ENCODE data around the gene CCDC110. TPM values are rescaled to one million over a fixed set of nuclear protein-coding genes. Genes with fewer than 3 reads are reported as not detected.
A peak's percentile ranks its signal among the peaks of the same experiment; 100 is the strongest.

The CCDC110 gene
- total RNA-seq, 3 donors from 2014 or later (not counting 1 experiment from before 2014, with no cell fraction given): not detected

DNA sequence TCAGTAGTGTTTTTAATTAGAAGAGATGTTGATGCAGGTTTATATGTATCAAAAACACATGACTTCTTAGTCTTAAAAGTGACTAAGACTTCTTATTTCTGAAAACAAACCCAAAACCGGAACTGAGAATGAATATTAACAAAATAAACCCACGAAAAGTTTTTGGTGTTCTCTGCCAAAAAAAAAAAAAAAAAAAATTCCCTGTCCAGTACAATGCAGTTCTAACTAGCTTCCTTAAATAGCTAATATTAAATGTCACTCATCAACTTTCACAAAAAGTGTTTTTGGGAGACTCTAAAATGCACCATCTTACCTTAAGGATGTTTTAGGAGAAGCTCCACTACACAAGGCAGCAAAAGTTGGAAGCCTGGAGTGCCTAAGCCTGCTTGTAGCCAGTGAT lies 72.9 kb downstream of the CCDC110 start:
- Histone ChIP-seq H3K36me3 (ENCODE audit: control insufficient read depth, insufficient read depth, low read length) (peaks cover 19% of the 10 kb centered on the region), H3K27me3 (ENCODE audit: control insufficient read depth, insufficient read depth, low read length) (no peaks in the 10 kb centered on the region), H3K4me3 (ENCODE audit: low read length) (no peak overlapping the region), H3K4me1 (ENCODE audit: control insufficient read depth, insufficient read depth, low read length) (peaks cover 7% of the 10 kb centered on the region), H3K27ac (ENCODE audit: low read length) (no peak overlapping the region), H3K9me3 (ENCODE audit: control insufficient read depth, insufficient read depth, low read length) (no peaks in the 10 kb centered on the region)
- no peak for DNase-seq
- no peak for ATAC-seq
- Mint-ChIP-seq H3K36me3 (no peaks in the 10 kb centered on the region), H3K9me3 (no peaks in the 10 kb centered on the region), H3K27ac (no peak overlapping the region), H3K4me1 (peaks cover 25 to 26% of the 10 kb centered on the region in 2 donors), H3K4me3 (no peak overlapping the region), H3K27me3 (ENCODE audit: low read depth in 2 of 2) (no peaks in the 10 kb centered on the region)
- WGBS (ENCODE audit: insufficient coverage): 41% methylated on average over 2 of the region's 2 CpGs
- TF ChIP-seq, protein P1, sequence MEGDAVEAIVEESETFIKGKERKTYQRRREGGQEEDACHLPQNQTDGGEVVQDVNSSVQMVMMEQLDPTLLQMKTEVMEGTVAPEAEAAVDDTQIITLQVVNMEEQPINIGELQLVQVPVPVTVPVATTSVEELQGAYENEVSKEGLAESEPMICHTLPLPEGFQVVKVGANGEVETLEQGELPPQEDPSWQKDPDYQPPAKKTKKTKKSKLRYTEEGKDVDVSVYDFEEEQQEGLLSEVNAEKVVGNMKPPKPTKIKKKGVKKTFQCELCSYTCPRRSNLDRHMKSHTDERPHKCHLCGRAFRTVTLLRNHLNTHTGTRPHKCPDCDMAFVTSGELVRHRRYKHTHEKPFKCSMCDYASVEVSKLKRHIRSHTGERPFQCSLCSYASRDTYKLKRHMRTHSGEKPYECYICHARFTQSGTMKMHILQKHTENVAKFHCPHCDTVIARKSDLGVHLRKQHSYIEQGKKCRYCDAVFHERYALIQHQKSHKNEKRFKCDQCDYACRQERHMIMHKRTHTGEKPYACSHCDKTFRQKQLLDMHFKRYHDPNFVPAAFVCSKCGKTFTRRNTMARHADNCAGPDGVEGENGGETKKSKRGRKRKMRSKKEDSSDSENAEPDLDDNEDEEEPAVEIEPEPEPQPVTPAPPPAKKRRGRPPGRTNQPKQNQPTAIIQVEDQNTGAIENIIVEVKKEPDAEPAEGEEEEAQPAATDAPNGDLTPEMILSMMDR (IDR thresholded peaks at IDR 0.05): no peak
- intact Hi-C loops (cut with micrococcal nuclease): no loop called here

DNA sequence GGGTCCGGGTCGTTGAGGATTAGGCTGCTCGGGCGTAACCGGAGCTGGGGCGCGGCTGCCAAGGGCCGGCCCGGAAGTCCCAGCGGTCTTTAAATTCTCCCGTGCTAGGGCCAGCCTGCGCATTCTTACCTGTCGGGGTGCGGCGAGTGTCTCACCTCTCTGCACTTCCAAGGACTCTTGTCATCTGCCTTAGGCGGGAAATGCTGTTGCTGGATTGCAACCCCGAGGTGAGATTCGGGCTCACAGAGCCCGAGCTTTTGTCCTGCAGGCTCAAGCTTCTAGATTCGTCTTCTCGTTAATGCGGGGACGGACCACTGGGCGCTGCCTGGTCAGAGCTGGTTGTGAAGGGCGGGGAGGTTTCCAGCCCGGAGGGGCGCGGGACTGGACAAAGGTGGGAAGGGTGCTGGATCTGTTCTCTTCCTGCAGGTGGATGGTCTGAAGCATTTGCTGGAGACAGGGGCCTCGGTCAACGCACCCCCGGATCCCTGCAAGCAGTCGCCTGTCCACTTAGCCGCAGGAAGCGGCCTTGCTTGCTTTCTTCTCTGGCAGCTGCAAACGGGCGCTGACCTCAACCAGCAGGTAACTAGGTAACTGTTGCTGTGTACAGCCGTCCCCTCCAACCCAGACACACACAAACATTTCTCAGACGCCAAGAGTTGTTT lies 74.7 kb downstream of the CCDC110 start, which contains the start of gene ANKRD37:
ANKRD37 (plus strand) TSS at position 118 of the 662 bp plus-strand sequence; CDS start at position 201, 83 bp downstream.
- Histone ChIP-seq H3K4me3 (ENCODE audit: low read length) (peak within 1 kb of the TSS; percentile 96), H3K4me1 (ENCODE audit: control insufficient read depth, insufficient read depth, low read length) (peaks cover 7% of the 10 kb centered on the region), H3K9me3 (ENCODE audit: control insufficient read depth, insufficient read depth, low read length) (no peaks in the 10 kb centered on the region), H3K27me3 (ENCODE audit: control insufficient read depth, insufficient read depth, low read length) (no peaks in the 10 kb centered on the region), H3K27ac (ENCODE audit: low read length) (peak within 1 kb of the TSS; percentile 99), H3K36me3 (ENCODE audit: control insufficient read depth, insufficient read depth, low read length) (peaks cover 11% of the 10 kb centered on the region)
- Mint-ChIP-seq H3K4me3 (peak within 1 kb of the TSS; percentile 96), H3K27ac (peak within 1 kb of the TSS; percentile 94 to 97), H3K27me3 (ENCODE audit: low read depth in 2 of 2) (no peaks in the 10 kb centered on the region), H3K36me3 (no peaks in the 10 kb centered on the region), H3K4me1 (peaks cover 25 to 26% of the 10 kb centered on the region in 2 donors), H3K9me3 (no peaks in the 10 kb centered on the region)
- intact Hi-C loops (cut with micrococcal nuclease): loop anchor here (1.0 to 2.0 kb wide), 2 partner anchors 28 to 74 kb away; partner anchors contain the start of genes CCDC110 and UFSP2
- ATAC-seq: no peak
- 18% methylated on average over 38 of the region's 38 CpGs for WGBS (ENCODE audit: insufficient coverage)
- TF ChIP-seq, protein P1 (IDR thresholded peaks at IDR 0.05): no peak
- DNase-seq: no peak

DNA sequence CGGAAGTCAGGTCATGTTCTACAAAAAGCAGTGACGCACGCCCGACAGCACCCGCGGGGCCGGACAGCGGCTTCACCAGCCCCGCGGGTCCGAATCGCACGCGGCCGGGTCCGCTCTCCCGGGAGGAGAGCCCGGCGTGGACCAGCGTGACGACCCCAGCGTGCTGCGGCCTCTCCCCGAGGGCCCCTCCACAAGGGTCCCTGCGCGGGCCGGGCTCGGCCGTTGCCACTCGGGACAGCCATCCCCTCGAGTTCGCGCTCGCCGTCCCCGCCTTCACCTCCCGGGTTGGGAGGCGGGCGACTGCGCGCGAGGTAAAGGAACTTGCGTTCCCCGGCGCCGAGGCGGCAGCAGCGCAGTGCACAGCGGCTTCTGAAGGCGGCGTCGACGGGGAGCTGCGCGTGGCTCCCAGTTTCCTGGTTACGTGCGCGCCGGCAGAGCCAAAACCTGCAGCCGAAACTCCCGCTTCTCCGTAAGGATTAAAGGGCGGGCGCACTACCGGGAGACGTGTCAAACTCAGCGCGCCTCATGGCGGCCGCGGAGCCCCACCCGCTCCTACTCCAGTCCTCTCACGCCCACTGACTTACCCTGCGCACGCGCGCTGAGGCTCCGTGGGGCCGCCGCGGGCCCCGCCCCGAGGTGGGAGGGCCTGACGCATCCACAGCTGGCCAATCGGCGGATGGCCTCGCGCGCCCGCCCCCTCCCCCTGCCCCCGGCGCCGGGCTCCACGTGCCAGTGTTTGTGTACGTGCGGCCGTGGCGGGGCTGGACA lies 75.4 kb downstream of the CCDC110 start:
- H3K27me3 ChIP-seq (ENCODE audit: control insufficient read depth, insufficient read depth, low read length): no peaks in the 10 kb centered on the region
- no peaks in the 10 kb centered on the region for H3K9me3 ChIP-seq (ENCODE audit: control insufficient read depth, insufficient read depth, low read length)
- Mint-ChIP-seq H3K9me3 (no peaks in the 10 kb centered on the region), H3K4me1 (peaks cover 25 to 26% of the 10 kb centered on the region in 2 donors), H3K36me3 (no peaks in the 10 kb centered on the region), H3K27ac (peak overlapping the region; percentile 94 to 97), H3K4me3 (peak overlapping the region; percentile 96), H3K27me3 (ENCODE audit: low read depth in 2 of 2) (no peaks in the 10 kb centered on the region)
- DNase-seq: peak; percentile 97 to 98
- ATAC-seq: peak; percentile 89 to 98 (median 92)
- H3K27ac ChIP-seq (ENCODE audit: low read length): peak overlapping the region; percentile 99
- intact Hi-C loops (cut with micrococcal nuclease): loop anchor here (1.0 to 2.0 kb wide), 3 partner anchors 29 to 192 kb away; partner anchors contain the start of genes CCDC110 and UFSP2
- WGBS (ENCODE audit: insufficient coverage): under 1% methylated on average over 98 of the region's 98 CpGs
- TF ChIP-seq, protein P1 (IDR thresholded peaks at IDR 0.05): no peak
- peaks cover 7% of the 10 kb centered on the region for H3K4me1 ChIP-seq (ENCODE audit: control insufficient read depth, insufficient read depth, low read length)
- H3K4me3 ChIP-seq (ENCODE audit: low read length): peak overlapping the region; percentile 96
- peaks cover 9% of the 10 kb centered on the region for H3K36me3 ChIP-seq (ENCODE audit: control insufficient read depth, insufficient read depth, low read length)

Data from natural killer cell (primary cell).